Measurements from ENCODE around the gene CDCA5. TPM values are rescaled to one million over a fixed set of nuclear protein-coding genes. Genes with fewer than 3 reads are reported as not detected.
A peak's percentile ranks its signal among the peaks of the same experiment; 100 is the strongest.

CDCA5 gene
- polyA plus RNA-seq, 1 of the 3 experiments (the other 2 are of a cell fraction), result 16.3 TPM

DNA sequence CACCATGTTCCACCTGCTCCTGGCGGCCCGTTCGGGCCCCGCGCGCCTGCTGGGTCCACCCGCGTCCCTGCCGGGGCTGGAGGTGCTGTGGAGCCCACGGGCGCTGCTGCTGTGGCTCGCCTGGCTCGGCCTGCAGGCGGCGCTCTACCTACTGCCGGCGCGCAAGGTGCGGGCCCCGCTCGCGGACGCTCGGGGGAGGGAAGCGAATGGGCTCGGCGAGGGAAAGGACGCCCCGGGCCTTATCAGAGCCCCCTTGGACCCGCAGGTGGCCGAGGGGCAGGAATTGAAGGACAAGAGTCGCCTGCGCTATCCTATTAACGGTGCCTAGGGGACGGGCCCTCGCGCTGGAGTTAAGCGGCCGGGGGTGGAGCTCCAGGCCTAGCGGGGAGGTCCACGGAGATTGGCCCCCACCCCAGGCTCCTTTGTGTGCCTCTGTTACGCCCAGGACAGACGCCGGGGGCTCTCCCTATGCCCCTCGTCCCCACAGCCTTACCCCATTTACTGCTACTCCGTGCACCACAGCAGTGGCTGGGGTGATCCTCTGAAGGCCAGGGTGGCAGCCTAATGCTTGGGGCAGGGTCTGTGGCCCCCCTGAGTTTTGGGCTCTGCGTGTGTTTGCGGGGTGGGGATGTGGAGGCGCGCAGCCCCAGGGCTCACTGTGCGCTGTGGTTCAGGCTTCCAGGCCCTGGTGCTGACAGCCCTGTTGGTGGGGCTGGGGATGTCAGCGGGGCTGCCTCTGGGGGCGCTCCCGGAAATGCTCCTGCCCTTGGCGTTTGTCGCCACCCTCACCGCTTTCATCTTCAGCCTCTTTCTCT lies 28.9 kb upstream of the CDCA5 start (continued):
- TF ChIP-seq, protein P1, sequence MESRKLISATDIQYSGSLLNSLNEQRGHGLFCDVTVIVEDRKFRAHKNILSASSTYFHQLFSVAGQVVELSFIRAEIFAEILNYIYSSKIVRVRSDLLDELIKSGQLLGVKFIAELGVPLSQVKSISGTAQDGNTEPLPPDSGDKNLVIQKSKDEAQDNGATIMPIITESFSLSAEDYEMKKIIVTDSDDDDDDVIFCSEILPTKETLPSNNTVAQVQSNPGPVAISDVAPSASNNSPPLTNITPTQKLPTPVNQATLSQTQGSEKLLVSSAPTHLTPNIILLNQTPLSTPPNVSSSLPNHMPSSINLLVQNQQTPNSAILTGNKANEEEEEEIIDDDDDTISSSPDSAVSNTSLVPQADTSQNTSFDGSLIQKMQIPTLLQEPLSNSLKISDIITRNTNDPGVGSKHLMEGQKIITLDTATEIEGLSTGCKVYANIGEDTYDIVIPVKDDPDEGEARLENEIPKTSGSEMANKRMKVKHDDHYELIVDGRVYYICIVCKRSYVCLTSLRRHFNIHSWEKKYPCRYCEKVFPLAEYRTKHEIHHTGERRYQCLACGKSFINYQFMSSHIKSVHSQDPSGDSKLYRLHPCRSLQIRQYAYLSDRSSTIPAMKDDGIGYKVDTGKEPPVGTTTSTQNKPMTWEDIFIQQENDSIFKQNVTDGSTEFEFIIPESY (IDR thresholded peaks at IDR 0.05; ENCODE audit: borderline replicate concordance, low read depth), result no peak
- TF ChIP-seq, protein P2, sequence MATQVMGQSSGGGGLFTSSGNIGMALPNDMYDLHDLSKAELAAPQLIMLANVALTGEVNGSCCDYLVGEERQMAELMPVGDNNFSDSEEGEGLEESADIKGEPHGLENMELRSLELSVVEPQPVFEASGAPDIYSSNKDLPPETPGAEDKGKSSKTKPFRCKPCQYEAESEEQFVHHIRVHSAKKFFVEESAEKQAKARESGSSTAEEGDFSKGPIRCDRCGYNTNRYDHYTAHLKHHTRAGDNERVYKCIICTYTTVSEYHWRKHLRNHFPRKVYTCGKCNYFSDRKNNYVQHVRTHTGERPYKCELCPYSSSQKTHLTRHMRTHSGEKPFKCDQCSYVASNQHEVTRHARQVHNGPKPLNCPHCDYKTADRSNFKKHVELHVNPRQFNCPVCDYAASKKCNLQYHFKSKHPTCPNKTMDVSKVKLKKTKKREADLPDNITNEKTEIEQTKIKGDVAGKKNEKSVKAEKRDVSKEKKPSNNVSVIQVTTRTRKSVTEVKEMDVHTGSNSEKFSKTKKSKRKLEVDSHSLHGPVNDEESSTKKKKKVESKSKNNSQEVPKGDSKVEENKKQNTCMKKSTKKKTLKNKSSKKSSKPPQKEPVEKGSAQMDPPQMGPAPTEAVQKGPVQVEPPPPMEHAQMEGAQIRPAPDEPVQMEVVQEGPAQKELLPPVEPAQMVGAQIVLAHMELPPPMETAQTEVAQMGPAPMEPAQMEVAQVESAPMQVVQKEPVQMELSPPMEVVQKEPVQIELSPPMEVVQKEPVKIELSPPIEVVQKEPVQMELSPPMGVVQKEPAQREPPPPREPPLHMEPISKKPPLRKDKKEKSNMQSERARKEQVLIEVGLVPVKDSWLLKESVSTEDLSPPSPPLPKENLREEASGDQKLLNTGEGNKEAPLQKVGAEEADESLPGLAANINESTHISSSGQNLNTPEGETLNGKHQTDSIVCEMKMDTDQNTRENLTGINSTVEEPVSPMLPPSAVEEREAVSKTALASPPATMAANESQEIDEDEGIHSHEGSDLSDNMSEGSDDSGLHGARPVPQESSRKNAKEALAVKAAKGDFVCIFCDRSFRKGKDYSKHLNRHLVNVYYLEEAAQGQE (IDR thresholded peaks at IDR 0.05; ENCODE audit: low read depth, low read length), result no peak
- no peak for TF ChIP-seq TEAD4 (IDR thresholded peaks at IDR 0.05; ENCODE audit: borderline replicate concordance, insufficient read depth)
- TF ChIP-seq POLR2AphosphoS5 (IDR thresholded peaks at IDR 0.05; ENCODE audit: low read depth, low read length), result no peak; the same call in 1 of the 2 replicates
- no peak for TF ChIP-seq RFX5 (IDR thresholded peaks at IDR 0.05; ENCODE audit: low read length)
- TF ChIP-seq USF2 (IDR thresholded peaks at IDR 0.05; ENCODE audit: borderline replicate concordance, low read depth, low read length), result no peak
- TF ChIP-seq, protein P3, sequence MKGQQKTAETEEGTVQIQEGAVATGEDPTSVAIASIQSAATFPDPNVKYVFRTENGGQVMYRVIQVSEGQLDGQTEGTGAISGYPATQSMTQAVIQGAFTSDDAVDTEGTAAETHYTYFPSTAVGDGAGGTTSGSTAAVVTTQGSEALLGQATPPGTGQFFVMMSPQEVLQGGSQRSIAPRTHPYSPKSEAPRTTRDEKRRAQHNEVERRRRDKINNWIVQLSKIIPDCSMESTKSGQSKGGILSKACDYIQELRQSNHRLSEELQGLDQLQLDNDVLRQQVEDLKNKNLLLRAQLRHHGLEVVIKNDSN (IDR thresholded peaks at IDR 0.05; ENCODE audit: borderline replicate concordance, low read depth), result no peak
- TF ChIP-seq FOSL2 (IDR thresholded peaks at IDR 0.05; ENCODE audit: borderline replicate concordance, low read depth), result no peak
- TF ChIP-seq YY1 (IDR thresholded peaks at IDR 0.05; ENCODE audit: low read depth), result no peak
- no peak for TF ChIP-seq RAD21 (IDR thresholded peaks at IDR 0.05; ENCODE audit: low read length)
- no peak; the same call in 1 of the 2 replicates for TF ChIP-seq SMC3 (IDR thresholded peaks at IDR 0.05; ENCODE audit: low read depth, low read length)
- no peak for TF ChIP-seq FOXM1 (IDR thresholded peaks at IDR 0.05; ENCODE audit: low read depth)
- no peak for TF ChIP-seq CHD2 (IDR thresholded peaks at IDR 0.05; ENCODE audit: low read length, partially characterized antibody)
- peak; percentile 20; the same call in 1 of the 2 replicates for TF ChIP-seq TAF1 (IDR thresholded peaks at IDR 0.05; ENCODE audit: borderline replicate concordance, low read depth, low read length)
- TF ChIP-seq ELF1 (IDR thresholded peaks at IDR 0.05), result no peak
- TF ChIP-seq GATA2 (CRISPR knock-in tag; IDR thresholded peaks at IDR 0.05), result no peak

Measured in SK-N-SH (cell line).